Cardiac muscle cell (in vitro differentiated cells and primary cell): ENCODE results near the gene DENND1B. TPM values are rescaled to one million over a fixed set of nuclear protein-coding genes. Genes with fewer than 3 reads are reported as not detected.

Experiments
- DNase-seq, 2 donors: peaks; one replicate each; pipeline versions ENCODE4 v3.0.0 to v3.0.0-alpha.2; 2010 to 2017; ENCODE audit warnings: low read depth in 1 of 2, low spot score in 1 of 2
- H3K27ac ChIP-seq: fragments of 200-600 bp; sonication (generic); 2 replicates; pipeline ENCODE4 v1.5.1; 2016
- H3K27me3 ChIP-seq: fragments of 200-600 bp; sonication (generic); 2 replicates; pipeline ENCODE4 v1.6.0; 2016; ENCODE audit warnings: control low read depth
- H3K36me3 ChIP-seq: fragments of 200-600 bp; sonication (generic); 2 replicates; pipeline ENCODE4 v1.5.1; 2016; ENCODE audit warnings: control low read depth
- H3K4me1 ChIP-seq: fragments of 200-600 bp; sonication (generic); 2 replicates; pipeline ENCODE4 v1.8.1; 2017; ENCODE audit warnings: low read depth, mild to moderate bottlenecking, mixed run types
- H3K4me3 ChIP-seq: fragments of 200-600 bp; sonication (generic); 2 replicates; pipeline ENCODE4 v1.5.1; 2016; ENCODE audit warnings: mild to moderate bottlenecking
- H3K9me3 ChIP-seq: fragments of 200-600 bp; sonication (generic); 2 replicates; pipeline ENCODE4 v1.5.1; 2017; ENCODE audit warnings: low read depth, mild to moderate bottlenecking, control low read depth
- polyA plus RNA-seq: library from polyadenylated mRNA; unstranded; fragments of >200 nt; fragmentation: Nextera tagmentation; extraction: Ambion mirVana; gene quantifications from 2 replicates; pipeline ENCODE4 v1.2.1, GENCODE V29; 2016
- total RNA-seq: library from RNA; depleted of rRNA; stranded (reverse); fragments of >200 nt; gene quantifications from 2 replicates; pipeline ENCODE4 v1.2.3, GENCODE V29; 2016
- TF ChIP-seq, protein P1 (sequence below): IDR thresholded peaks from 2 replicates; pipeline ENCODE4 v1.5.1; 2012; ENCODE audit warnings: low read depth, mild to moderate bottlenecking, low read length

Gene DENND1B
- total and polyA plus RNA-seq, 2 experiments from 2014 or later = 9.9 to 11.0 TPM

DNA sequence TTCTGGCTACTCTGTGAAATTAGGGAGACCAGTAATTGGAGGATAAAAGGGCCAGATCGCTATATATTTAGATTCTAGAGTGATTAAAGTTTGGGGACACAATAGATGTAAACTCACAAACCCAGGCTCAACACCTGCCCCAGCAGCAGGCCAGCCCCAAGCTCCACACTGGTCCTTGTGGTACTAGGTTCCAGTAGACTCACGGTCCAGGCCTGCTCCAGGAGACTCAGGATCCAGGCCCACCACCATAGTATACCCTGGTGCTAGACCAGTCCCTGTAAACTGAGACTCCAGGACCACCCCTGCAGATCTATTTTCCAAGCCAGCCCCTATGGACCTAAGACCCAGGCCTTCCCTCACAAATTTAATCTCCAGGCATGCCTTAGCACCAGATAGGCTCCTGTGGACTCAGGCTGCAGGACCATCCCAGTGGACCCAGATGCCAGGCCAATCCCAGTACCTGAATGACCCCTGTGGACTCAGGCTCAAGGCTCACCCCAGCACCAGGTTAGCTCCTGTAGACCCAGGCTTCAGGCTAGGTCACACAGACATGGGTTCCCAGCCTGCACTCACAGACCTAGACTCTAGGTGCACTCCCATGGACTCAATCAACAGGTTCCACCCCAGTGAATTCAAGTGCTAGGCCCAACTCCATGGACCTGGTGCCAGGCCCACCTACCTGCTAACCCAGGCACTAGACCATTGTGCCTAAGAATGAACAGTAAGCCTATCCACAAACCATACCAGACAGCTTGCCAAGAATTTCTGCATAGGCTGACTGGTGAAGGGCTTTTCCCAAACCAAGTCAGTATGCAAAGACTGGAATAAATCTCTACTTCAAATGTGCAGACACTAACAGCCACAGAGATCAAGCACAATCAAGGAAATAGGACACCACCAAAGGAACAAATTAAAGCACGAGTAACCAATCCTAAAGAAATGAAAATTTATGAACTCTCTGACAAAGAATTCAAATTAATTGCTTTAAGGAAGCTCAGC, 13.8 kb upstream of the DENND1B start:
- H3K27ac ChIP-seq = no peak overlapping the region
- no peaks in the 10 kb centered on the region for H3K4me1 ChIP-seq
- DNase-seq = no peak
- no peaks in the 10 kb centered on the region for H3K27me3 ChIP-seq
- H3K9me3 ChIP-seq = no peaks in the 10 kb centered on the region
- TF ChIP-seq, protein P1, sequence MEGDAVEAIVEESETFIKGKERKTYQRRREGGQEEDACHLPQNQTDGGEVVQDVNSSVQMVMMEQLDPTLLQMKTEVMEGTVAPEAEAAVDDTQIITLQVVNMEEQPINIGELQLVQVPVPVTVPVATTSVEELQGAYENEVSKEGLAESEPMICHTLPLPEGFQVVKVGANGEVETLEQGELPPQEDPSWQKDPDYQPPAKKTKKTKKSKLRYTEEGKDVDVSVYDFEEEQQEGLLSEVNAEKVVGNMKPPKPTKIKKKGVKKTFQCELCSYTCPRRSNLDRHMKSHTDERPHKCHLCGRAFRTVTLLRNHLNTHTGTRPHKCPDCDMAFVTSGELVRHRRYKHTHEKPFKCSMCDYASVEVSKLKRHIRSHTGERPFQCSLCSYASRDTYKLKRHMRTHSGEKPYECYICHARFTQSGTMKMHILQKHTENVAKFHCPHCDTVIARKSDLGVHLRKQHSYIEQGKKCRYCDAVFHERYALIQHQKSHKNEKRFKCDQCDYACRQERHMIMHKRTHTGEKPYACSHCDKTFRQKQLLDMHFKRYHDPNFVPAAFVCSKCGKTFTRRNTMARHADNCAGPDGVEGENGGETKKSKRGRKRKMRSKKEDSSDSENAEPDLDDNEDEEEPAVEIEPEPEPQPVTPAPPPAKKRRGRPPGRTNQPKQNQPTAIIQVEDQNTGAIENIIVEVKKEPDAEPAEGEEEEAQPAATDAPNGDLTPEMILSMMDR = no peak
- no peaks in the 10 kb centered on the region for H3K36me3 ChIP-seq
- H3K4me3 ChIP-seq = no peak overlapping the region

DNA sequence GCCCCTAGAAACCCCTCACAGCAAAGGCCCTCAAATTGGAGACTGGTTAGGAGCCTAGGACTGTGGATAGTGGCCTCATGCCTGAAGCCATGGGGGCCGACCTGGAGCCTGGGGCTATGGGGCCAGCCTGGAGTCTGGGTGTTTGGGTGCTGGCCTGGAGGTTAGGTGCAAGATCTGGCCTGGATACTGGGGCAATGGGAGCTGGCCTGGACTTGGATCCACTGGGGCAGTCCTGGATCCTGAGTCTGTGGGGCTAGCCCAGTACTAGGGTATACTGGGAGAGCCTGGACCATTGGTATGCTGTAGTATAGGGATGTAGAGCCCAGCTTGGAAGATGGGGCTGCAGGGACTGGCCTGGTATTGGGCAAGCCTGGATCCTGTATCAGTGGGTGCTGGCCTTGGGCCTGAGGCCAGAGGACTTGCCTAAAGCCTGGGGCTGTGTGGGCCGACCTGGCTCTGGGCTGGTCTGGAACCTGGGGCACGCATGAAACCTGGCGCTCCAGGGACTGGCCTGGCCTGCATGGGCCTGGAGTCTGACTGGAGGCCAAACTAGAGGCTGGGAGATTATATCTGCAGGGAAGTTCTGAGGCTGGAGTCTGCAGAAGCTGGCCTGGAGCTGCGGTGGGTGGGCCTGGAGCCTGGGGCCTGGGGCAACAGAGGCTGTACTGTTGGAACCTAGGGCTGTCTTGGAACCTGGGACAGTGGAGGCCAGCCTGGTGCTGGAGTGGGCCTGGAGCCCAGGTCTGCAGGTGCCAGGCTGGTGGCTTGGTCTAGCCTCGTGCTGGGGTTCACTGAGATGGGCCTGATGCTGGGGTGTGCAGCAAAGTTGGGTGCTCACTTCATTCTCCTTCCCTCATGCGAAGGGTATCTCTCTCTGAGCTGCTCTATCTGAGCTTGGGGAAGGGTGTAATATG, 12.6 kb upstream of the DENND1B start:
- no peaks in the 10 kb centered on the region for H3K36me3 ChIP-seq
- H3K27me3 ChIP-seq = no peaks in the 10 kb centered on the region
- DNase-seq = no peak
- TF ChIP-seq, protein P1 = no peak
- no peaks in the 10 kb centered on the region for H3K4me1 ChIP-seq
- H3K9me3 ChIP-seq = no peaks in the 10 kb centered on the region
- H3K4me3 ChIP-seq = no peak overlapping the region
- no peak overlapping the region for H3K27ac ChIP-seq

DNA sequence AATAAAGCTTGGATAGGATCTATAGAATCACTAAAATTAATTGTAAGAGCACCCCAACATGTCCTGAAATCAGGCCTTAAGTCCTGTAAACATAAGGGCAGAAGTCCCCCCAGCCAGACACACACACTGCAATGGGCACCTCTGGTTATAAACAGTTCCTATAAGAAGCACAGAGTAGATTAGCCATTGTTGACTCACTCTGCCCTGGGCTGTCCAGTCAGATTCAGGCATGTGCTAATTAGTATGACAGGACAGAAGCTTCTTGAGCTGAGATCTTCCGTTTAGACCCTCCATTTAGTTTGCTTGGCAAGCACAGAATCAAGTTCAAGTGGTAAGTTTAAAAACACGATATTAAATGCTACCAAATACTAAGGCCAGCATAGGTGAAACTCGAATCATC, 11.8 kb upstream of the DENND1B start:
- no peaks in the 10 kb centered on the region for H3K27me3 ChIP-seq
- H3K4me1 ChIP-seq = no peaks in the 10 kb centered on the region
- no peak overlapping the region for H3K4me3 ChIP-seq
- DNase-seq = no peak
- no peaks in the 10 kb centered on the region for H3K36me3 ChIP-seq
- no peaks in the 10 kb centered on the region for H3K9me3 ChIP-seq
- no peak overlapping the region for H3K27ac ChIP-seq
- TF ChIP-seq, protein P1 = no peak

DNA sequence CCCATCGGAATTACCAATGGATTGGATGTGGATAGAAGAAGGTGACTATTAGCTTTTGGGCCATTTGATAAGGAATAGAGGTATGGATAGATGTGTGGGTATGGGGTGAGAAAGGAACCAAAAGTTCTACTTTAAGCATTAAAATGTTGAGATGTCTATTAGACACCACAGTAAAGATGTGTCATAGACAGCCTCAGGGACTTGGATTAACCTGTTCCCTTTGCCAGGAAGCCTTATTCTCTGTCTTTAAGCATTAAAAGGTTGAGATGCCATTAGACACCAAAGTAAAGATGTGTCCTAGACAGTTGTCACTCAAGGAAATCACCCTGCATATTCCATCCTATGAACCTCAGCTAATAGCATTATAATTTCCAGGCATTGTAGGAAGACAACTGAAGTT, 11.0 kb upstream of the DENND1B start:
- Histone ChIP-seq H3K36me3 (no peaks in the 10 kb centered on the region), H3K4me3 (no peak overlapping the region), H3K27ac (no peak overlapping the region), H3K27me3 (no peaks in the 10 kb centered on the region), H3K9me3 (no peaks in the 10 kb centered on the region), H3K4me1 (no peaks in the 10 kb centered on the region)
- TF ChIP-seq, protein P1 = no peak
- no peak for DNase-seq

DNA sequence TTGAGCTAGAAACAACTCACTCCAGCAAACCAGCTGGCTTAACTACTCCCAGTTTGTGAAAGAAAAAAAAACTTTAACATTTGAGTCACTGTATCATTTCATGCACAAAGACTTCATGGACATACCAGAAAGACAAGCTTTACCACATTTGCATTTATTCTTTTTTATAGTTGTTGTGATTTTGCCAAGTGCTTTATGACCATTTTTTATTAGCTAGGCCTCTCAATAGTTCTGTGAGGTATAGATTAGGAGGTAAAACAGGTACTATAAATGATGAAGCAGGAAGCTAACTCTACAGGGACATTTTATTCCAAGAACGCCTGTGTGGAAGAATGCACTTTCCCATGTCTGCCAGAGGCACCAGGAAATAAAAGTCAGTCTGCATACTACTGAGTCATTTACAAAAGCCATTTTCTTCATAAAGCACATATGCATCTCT, 8.2 kb upstream of the DENND1B start:
- H3K4me3 ChIP-seq = no peak overlapping the region
- no peak overlapping the region for H3K27ac ChIP-seq
- H3K4me1 ChIP-seq = no peaks in the 10 kb centered on the region
- H3K27me3 ChIP-seq = no peaks in the 10 kb centered on the region
- H3K9me3 ChIP-seq = no peaks in the 10 kb centered on the region
- DNase-seq = no peak
- TF ChIP-seq, protein P1 = no peak
- H3K36me3 ChIP-seq = no peaks in the 10 kb centered on the region
